Spleen (tissue), 7 donors: ENCODE measurements around the gene AGAP3.

Source experiments
- CTCF ChIP-seq, 11 experiments: fragments of 200-600 bp in 7 of 11; fragments of 450-650 bp in 4 of 11; sonication (generic) in 4 of 11; IDR thresholded peaks in 8 of 11; conservative IDR thresholded peaks in 3 of 11; 1 replicate in 7 of 11; 2 replicates in 4 of 11; pipeline versions ENCODE4 v1.4.0 to v1.8.0; 2016 to 2021; ENCODE audit warnings: antibody characterized with exemption in 11 of 11, inconsistent platforms in 4 of 11, mild to moderate bottlenecking in 1 of 11
- POLR2AphosphoS5 ChIP-seq, 3 donors: sonication (generic); formaldehyde crosslinking; IDR thresholded peaks; one replicate each; pipeline ENCODE4 v1.5.1; 2017; ENCODE audit warnings: antibody characterized with exemption in 3 of 3
- donor health status: DM: no; HTN: no; CAD: no; lungs with moderate emphysema.
- donor health status: DM: no; HTN: no; CAD: no.
- donor health status: DM: no; HTN: no; CAD: no.

GRCh38 chr7:151122276-151122675, 36.0 kb downstream of the AGAP3 start:
- TF ChIP-seq POLR2AphosphoS5 (IDR thresholded peaks at IDR 0.05) (no peak), CTCF (IDR thresholded peaks at IDR 0.05 in 8 of 11, conservative IDR thresholded peaks at IDR 0.05 in 3 of 11) (no peak)
